Measurements from ENCODE around the gene IFNG-AS1.

IFNG-AS1 gene

DNA sequence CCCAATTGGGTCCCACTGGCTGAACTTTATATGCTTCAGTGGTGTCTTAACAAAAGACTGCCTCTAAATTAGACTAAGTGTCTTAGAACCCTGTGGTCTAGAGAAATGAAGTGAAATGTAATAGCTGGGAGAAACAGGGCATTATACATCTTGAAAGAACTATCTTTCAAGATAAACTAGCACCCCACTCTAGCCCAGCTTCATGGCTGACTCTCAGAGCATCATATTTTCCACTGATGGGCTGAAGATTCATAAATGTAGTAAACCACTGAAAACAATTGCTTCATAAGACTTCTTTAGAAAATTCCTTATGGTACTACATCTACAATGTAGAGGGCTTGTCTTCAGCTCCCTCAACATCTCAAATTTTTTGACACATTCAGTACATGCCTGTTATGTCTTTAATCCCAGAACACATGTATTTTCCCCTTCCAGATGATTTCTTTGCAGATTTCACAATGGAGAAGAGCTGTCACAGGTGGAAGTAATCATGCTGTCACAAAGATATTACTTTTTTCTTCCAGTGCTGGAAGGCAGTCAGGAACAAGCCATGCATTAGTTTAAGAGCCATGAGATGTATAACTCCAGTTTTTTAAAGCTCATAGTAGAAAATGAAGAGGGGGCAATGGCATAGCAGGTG lies 48.5 kb downstream of the IFNG-AS1 start:
- DNase-seq (ENCODE audit: low read depth), result no peak

DNA sequence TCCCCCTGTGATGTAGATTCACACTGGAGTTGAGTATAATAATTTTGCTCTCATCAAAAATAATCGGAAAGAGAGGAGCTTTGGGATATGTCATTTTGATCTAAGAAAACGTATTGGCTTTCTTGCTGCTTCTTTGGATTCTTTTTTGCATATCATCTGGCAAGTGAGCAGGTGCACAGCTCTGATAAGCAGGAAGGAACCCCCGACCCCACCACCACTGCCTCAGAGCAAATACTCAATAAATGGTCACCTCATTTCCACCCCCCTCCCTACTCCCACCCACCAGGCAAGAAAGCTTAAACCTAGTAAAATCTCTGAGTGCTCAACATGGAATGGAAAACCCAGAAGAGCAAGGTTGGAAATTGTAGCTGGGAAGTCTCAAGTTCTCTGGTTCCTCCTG lies 49.4 kb downstream of the IFNG-AS1 start:
- DNase-seq (ENCODE audit: low read depth), result no peak

DNA sequence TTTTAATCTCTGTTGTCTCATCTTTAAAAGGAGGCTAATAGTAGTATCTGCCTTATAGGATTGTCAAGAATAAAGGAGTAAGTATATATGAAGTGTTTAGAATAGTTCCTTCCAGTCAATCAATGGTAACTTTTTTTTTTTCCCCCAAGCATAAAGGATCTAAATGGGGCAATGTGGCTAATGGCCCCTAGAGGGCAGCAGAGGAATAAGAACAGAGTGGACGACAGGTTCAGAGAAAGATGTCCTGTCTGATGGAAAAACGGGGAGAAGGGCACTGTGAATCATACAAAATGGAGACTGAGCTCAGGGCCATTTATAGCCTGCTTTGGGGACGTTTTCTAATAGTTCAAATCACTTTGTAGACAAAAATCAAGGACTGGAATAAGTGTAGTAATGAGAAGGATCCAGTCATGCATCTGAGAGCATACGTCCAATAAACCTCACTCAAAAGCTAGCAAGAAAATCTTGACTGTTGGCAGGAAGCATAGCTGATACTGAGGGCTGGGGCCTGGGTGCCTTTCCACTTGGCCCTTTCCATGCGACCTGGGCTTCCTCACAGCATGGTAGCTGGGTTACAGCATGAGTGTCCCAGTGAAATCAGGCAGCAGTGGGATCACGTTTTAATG lies 51.3 kb downstream of the IFNG-AS1 start:
- peak; percentile 19 for DNase-seq (ENCODE audit: low read depth)

DNA sequence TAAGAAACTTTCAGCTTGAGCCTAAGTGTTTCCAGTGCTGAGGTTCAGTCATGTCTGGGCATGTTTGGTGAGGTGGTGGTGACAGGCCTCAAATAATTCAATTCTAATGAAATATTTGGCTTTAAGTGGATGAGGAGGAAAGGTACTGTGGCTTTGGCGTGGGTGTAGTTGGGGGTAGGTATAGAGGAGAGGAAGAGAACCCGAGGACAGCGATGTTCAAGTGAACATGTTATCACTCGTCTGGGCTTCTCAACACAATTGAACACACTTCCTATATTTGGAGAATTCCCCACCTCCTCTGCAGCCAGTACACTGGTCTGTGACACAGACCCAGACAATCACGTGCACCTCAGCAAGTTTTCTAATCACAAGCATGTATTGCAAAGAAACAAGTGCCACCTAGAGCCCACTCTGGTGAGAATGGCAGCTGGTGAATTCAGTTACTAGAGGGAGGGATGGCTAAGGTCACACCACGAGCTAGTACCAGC lies 53.0 kb downstream of the IFNG-AS1 start:
- no peak for DNase-seq (ENCODE audit: low read depth)

DNA sequence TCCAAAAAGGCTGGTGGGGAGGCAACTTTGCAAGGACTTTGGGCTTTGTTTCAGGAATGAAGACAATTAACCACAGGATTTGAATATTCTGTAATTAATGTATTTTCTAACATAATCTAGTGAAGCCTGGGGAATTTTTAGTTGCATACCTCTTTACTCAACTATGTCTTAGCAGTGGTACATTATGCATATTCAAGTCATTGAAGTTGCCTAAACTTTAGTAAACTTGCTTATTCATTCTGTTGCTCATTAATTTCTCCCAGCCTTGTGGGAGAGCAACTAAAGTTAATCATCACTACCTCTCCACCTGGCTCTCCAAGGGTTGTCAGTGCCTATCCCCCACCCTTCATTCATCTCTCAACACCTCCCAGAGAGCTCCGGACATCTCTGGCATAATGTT lies 54.2 kb downstream of the IFNG-AS1 start:
- no peak for DNase-seq (ENCODE audit: low read depth)

DNA sequence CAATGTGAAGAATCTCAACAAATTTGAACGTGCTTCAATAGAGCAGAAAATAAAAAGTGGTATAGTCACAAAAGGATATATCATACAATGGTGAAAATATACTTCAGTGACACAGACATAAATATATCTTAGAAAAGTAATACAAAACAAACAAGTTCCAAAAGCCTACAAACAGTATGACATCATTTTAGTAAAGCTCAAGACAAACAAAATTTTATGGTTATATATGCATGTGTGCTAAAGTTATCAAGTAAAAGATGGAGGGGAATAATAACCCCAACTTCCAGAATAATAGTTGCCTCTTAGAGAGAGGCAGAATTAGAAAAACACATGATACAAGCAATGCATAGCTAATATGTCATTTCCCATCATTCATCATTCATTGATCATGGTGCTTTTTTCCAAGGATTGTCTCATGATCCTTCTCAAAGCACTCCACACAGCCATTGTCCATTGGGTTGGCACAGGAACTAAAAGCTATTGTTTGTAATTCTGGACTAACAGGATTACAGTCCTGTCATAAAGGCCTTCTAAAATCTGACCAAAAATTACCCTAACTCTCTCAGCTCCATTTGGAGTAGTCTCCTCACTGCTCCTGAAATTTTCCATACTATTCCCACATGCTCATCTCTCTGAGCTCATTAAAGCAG lies 59.5 kb downstream of the IFNG-AS1 start:
- no peak for DNase-seq (ENCODE audit: low read depth)

DNA sequence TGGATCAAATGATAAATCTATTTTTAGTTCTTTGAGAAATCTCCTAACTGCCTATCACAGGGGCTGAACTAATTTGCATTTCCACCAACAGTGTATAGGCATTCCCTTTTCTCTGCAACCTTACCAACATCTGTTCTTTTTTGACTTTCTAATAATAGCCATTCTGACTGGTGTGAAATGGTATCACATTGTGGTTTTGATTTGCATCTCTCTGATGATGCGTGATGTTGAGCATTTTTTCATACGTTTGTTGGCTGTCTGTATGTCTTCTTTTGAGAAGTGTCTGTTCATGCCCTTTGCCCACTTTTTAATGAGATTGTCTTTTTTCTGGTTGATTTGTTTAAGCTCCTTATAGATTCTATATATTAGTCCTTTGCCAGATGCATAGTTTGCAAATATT lies 67.1 kb downstream of the IFNG-AS1 start:
- DNase-seq (ENCODE audit: low read depth), result no peak

DNA sequence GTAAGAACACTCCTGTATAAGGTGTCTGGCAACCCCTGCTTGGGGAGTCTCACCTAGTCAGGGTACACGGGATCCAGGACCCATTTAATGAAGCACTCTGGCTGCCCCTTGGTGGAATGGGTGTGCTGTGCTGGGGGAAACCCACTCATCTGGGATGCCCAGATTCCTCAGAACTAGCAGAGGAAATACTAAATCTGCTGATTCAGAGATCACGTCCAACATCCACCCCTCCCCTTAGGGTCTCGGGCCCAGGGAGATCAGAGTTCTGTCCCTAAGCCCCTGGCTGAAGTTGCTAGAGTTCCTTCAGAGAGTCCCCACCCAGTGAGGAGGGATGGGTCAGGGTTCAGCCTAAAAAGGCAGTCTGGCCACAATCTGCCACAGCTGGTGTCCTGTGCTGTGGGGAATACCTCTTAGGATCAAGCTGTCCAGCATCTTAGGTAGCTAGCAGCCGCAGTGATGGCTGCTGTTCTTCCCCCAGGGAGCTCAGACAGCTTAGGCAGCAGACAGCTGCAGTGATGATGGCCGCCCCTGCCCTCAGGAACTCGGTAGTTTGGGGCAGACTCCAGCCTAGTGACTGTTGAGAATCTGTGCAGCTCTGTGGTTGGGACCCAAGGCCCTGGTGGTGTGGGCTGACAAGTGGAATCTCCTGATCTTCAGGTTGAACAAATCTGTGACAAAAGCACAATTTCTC lies 74.8 kb downstream of the IFNG-AS1 start:
- no peak for DNase-seq (ENCODE audit: low read depth)

DNA sequence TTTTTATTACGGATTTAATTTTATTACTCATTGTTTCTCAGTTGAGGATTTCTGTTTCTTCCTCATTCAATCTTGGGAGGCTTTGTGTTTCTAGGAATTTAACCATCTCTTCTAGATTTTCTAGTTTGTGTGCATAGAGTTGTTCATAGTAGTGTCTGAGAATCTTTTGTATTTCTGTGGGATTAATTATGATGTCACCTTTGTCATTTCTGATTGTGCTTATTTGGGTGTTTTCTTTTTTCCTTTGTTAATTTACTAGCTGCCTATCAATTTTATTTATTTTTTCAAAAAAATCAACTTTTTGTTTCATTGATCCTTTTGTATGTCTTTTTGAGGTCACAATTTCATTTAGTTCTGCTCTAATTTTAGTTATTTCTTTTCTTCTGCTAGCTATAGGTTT lies 75.9 kb downstream of the IFNG-AS1 start:
- DNase-seq (ENCODE audit: low read depth), result no peak

DNA sequence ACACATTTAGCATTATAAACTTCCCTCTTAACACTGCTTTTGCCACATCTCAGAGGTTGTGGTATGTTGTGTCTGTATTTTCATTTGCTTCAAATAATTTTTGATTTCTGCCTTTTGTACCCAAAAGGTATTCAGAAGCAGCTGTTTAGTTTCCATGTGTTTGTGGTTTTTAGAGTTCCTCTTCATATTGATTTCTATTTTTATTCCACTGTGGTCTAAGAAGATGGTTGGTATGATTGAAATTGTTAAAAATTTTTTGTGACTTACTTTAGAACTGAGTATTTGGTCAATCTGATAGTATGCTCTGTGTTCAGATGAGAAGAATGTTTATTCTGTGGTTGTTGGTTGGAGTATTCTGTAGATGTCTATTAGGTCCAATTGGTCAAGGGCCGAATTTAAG lies 76.4 kb downstream of the IFNG-AS1 start:
- no peak for DNase-seq (ENCODE audit: low read depth)

DNA sequence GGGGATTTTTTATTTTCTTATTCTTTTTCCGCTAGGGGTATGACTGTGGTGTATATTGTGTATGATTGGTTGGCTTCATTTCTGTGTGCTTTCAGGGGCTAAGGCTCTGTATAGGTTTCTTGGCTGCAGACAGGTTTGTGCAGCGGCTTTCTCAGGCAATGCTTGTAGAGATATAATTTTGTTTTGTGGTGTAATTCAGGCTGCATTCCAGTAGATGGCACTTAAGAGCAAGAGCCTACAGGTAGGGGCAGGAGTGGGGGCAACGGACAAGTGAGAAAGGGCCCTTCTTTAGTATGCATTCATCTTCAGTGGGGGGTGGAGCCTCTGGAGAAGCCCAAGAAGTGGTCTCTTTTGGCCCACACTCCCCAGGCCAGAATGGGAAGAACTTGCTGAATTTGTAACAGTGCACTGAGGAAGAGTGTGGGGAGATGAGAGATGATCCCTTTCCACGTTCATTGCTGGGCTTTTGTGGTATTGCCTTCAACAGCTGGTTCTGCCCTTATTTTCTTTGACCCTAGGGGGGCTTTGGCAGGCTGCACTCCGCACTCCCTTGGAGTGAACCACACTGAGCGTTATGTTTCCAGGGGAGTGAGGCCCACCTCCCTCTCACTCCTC lies 78.6 kb downstream of the IFNG-AS1 start:
- no peak for DNase-seq (ENCODE audit: low read depth)

DNA sequence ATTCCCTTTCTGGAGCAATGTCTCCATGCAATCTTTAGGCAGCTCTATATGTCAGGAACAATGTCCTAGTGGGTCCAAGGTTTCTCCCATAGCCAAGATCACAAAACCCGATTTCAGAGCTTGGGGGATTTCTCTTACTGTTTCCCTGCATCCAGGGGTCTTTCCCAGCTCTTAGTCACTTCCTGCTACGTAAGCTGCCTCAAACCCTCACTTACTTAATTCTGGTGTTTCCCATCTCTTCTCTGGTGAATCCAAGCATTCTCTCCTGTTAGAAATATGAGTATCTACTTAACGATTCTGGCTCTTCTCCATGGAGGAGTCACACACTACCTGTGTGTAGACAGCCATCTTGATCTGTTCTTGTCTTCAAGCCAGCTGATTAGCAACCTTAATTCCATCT lies 80.0 kb downstream of the IFNG-AS1 start:
- no peak for DNase-seq (ENCODE audit: low read depth)

Measured in GM04503 (cell line).